AG08396 (cell line): ENCODE data around the gene WDR27.
"Not testable (repeated sequence)": the region's sequence is repeated elsewhere in the genome, so short reads cannot be mapped to it uniquely, and the experiment has no call there.

Source experiments
- DNase-seq: peaks from one replicate; pipeline ENCODE4 v3.0.0; 2012; ENCODE audit warnings: low spot score, mixed read lengths

The WDR27 gene

GRCh38 chr6:169601129-169601528 is 100.7 kb downstream of the WDR27 start:
- DNase-seq = not testable (repeated sequence)

- DNase-seq = peak; percentile 27
Measured at GRCh38 chr6:169592558-169592957, 109.3 kb downstream of the WDR27 start.

GRCh38 chr6:169591616-169592015 is 110.2 kb downstream of the WDR27 start:
- DNase-seq = no peak

GRCh38 chr6:169590376-169590939 is 111.4 kb downstream of the WDR27 start:
- no peak for DNase-seq

GRCh38 chr6:169589699-169590257 is 112.1 kb downstream of the WDR27 start:
- no peak for DNase-seq

GRCh38 chr6:169589293-169589692 is 112.5 kb downstream of the WDR27 start:
- no peak for DNase-seq

- DNase-seq = no peak
Measured at GRCh38 chr6:169587975-169588374, 113.9 kb downstream of the WDR27 start.

GRCh38 chr6:169583886-169584541 is 117.8 kb downstream of the WDR27 start:
- no peak for DNase-seq

- no peak for DNase-seq
Measured at GRCh38 chr6:169579407-169580111, 122.3 kb downstream of the WDR27 start.

GRCh38 chr6:169577974-169578373 is 123.9 kb downstream of the WDR27 start:
- DNase-seq = no peak

- no peak for DNase-seq
Measured at GRCh38 chr6:169577236-169577635, 124.6 kb downstream of the WDR27 start.

GRCh38 chr6:169575821-169576220 is 126.0 kb downstream of the WDR27 start:
- DNase-seq = no peak

- no peak for DNase-seq
Measured at GRCh38 chr6:169575365-169575764, 126.5 kb downstream of the WDR27 start.

GRCh38 chr6:169574420-169574819 is 127.4 kb downstream of the WDR27 start:
- no peak for DNase-seq

GRCh38 chr6:169573883-169574282 is 127.9 kb downstream of the WDR27 start:
- no peak for DNase-seq

GRCh38 chr6:169571123-169571962 is 130.5 kb downstream of the WDR27 start:
- DNase-seq = peak; percentile 67

GRCh38 chr6:169568314-169569087 is 133.3 kb downstream of the WDR27 start:
- DNase-seq = no peak

- DNase-seq = no peak
Measured at GRCh38 chr6:169567819-169568218, 134.0 kb downstream of the WDR27 start.

GRCh38 chr6:169566961-169567750 is 134.7 kb downstream of the WDR27 start:
- DNase-seq = no peak

GRCh38 chr6:169566319-169566718 is 135.5 kb downstream of the WDR27 start:
- DNase-seq = no peak
